ENCODE data around the gene XYLT1. TPM values are rescaled to one million over a fixed set of nuclear protein-coding genes. Genes with fewer than 3 reads are reported as not detected.
A peak's percentile ranks its signal among the peaks of the same experiment; 100 is the strongest.

The XYLT1 gene
- total and polyA plus RNA-seq, 10 of the 15 experiments (the other 5 are each of a cell fraction or from before 2014, with no cell fraction given), result 0.88 to 14.8 (median 5.8) TPM

DNA sequence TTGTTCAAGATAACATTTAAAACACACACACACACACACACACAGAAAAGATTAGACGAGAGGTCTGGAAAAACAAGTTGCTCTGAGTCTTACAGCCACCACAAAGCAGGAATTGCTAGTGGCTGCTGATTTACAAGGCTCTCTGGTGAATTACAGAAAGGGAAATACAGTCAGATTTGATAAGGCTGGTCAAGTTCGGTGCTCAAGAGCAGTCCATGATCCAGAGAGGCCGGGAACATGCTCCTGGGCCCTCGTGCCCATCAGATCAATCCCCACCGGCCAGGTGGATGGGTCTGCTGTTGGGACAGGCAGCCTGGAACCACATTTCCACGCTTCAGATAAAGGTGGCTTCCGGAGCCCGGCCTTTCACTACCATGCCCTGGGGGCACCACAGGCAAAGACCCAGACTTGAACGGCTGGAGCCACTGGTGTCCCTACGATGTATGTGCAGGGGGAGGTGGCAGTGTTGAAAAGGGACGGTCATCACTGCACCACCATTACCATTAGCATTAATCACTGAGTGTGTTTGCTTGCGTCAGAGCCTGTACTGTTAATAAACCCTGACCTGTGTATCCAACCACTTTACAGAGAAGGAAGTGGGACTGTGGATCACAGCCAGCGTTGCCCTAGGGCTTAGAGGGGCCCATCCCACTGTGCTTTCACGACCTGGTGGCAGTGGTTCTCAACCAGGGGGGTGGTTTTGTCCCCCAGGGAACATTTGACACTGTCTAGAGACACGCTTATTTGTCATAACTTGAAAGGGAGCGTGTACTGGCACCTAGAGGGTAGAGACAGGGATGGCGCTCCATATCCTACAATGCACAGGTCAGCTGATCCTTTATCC lies 95.1 kb downstream of the XYLT1 start:
- Histone ChIP-seq H3K9me3 (replicated peaks; ENCODE audit: control insufficient read depth, insufficient read depth, low read length) (no peaks in the 10 kb centered on the region), H3K4me3 (no peak overlapping the region), H2AFZ (ENCODE audit: control insufficient read depth, low read depth, low read length) (peak overlapping the region; percentile 51; the same call in 1 of the 2 replicates), H3K9ac (ENCODE audit: control insufficient read depth, insufficient read depth, low read length) (no peak overlapping the region), H3K4me1 (ENCODE audit: control insufficient read depth, insufficient read depth, low read length) (peaks cover 38% of the 10 kb centered on the region), H3K27ac (ENCODE audit: control insufficient read depth, insufficient read depth) (peak overlapping the region; percentile 28), H3K4me2 (ENCODE audit: control insufficient read depth, insufficient read depth) (no peak overlapping the region), H3K27me3 (replicated peaks in 1 of 2; ENCODE audit: control insufficient read depth in 2 of 2, insufficient read depth in 2 of 2, low read length in 1 of 2) (no peaks in the 10 kb centered on the region), H3K79me2 (ENCODE audit: control insufficient read depth, insufficient read depth, low read length) (no peaks in the 10 kb centered on the region), H3K36me3 (ENCODE audit: control insufficient read depth in 2 of 2, insufficient read depth in 2 of 2, low read length in 1 of 2) (no peaks in the 10 kb centered on the region; a peak in 1 of 4 replicates), H4K20me1 (ENCODE audit: control insufficient read depth, insufficient read depth) (no peaks in the 10 kb centered on the region)
- intact Hi-C loops (cut with micrococcal nuclease; ENCODE audit: unreplicated experiment), result loop anchor here (2.0 kb wide), 1 partner anchor 71 kb away; no protein-coding TSS in a partner anchor
- WGBS (ENCODE audit: insufficient coverage, insufficient replicate concordance, low lambda C conversion rate, missing lambda C conversion rate), result 45% methylated on average over 17 of the region's 17 CpGs
- no peak for DNase-seq (ENCODE audit: low read depth, low spot score)
- ChIA-PET CTCF (interaction anchor here (0.5 to 4.7 kb wide), 14 partner anchors 14 to 180 kb away, joined by 3 to 32 read pairs (median 6); no protein-coding TSS in a partner anchor), POLR2A (interaction anchor here (0.6 to 2.2 kb wide), 4 partner anchors 11 to 41 kb away, joined by 3 to 13 read pairs (median 4); no protein-coding TSS in a partner anchor), RAD21 (ENCODE audit: unreplicated experiment) (interaction anchor here (1.0 to 13.5 kb wide), 12 partner anchors 10 to 514 kb away, joined by 3 to 162 read pairs (median 10); no protein-coding TSS in a partner anchor), SMC1A (ENCODE audit: uncharacterized antibody, unreplicated experiment) (interaction anchor here (0.7 to 22.0 kb wide), 17 partner anchors 10 to 117 kb away, joined by 3 to 303 read pairs (median 7); no protein-coding TSS in a partner anchor)
- no TSS peak for BruUV-seq (replicated peaks)
- ATAC-seq, result peak; percentile 68
- FAIRE-seq, result peak; percentile 7
- in situ Hi-C loops (cut with MboI), result no loop called here
- TF ChIP-seq SPI1 (IDR thresholded peaks at IDR 0.05; ENCODE audit: borderline replicate concordance, insufficient read depth, low read depth, low read length) (peak; percentile 64; the same call in 1 of the 2 replicates), ZBTB4 (CRISPR knock-in tag; IDR thresholded peaks at IDR 0.05) (no peak), IKZF1 (conservative IDR thresholded peaks at IDR 0.05) (peak; percentile 85), MTA3 (IDR thresholded peaks at IDR 0.05; ENCODE audit: borderline replicate concordance, low read length) (no peak), NR2F1 (conservative IDR thresholded peaks at IDR 0.05) (peak; percentile 74), EP300 (IDR thresholded peaks at IDR 0.05; ENCODE audit: borderline replicate concordance in 1 of 2, control insufficient read depth in 1 of 2, low read depth in 2 of 2, low read length in 2 of 2) (peak in 1 of 2 experiments; percentile 10; a peak in 1 of 4 replicates), DPF2 (IDR thresholded peaks at IDR 0.05) (peak; percentile 70), GATAD2B (conservative IDR thresholded peaks at IDR 0.05; ENCODE audit: low read depth) (peak; percentile 78; the same call in 1 of the 2 replicates), NBN (IDR thresholded peaks at IDR 0.05) (no peak), TAF1 (IDR thresholded peaks at IDR 0.05; ENCODE audit: borderline replicate concordance, low read depth, low read length) (no peak)
- TF ChIP-seq, protein P1, sequence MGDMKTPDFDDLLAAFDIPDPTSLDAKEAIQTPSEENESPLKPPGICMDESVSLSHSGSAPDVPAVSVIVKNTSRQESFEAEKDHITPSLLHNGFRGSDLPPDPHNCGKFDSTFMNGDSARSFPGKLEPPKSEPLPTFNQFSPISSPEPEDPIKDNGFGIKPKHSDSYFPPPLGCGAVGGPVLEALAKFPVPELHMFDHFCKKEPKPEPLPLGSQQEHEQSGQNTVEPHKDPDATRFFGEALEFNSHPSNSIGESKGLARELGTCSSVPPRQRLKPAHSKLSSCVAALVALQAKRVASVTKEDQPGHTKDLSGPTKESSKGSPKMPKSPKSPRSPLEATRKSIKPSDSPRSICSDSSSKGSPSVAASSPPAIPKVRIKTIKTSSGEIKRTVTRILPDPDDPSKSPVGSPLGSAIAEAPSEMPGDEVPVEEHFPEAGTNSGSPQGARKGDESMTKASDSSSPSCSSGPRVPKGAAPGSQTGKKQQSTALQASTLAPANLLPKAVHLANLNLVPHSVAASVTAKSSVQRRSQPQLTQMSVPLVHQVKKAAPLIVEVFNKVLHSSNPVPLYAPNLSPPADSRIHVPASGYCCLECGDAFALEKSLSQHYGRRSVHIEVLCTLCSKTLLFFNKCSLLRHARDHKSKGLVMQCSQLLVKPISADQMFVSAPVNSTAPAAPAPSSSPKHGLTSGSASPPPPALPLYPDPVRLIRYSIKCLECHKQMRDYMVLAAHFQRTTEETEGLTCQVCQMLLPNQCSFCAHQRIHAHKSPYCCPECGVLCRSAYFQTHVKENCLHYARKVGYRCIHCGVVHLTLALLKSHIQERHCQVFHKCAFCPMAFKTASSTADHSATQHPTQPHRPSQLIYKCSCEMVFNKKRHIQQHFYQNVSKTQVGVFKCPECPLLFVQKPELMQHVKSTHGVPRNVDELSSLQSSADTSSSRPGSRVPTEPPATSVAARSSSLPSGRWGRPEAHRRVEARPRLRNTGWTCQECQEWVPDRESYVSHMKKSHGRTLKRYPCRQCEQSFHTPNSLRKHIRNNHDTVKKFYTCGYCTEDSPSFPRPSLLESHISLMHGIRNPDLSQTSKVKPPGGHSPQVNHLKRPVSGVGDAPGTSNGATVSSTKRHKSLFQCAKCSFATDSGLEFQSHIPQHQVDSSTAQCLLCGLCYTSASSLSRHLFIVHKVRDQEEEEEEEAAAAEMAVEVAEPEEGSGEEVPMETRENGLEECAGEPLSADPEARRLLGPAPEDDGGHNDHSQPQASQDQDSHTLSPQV (IDR thresholded peaks at IDR 0.05), result no peak
- TF ChIP-seq, protein P2, sequence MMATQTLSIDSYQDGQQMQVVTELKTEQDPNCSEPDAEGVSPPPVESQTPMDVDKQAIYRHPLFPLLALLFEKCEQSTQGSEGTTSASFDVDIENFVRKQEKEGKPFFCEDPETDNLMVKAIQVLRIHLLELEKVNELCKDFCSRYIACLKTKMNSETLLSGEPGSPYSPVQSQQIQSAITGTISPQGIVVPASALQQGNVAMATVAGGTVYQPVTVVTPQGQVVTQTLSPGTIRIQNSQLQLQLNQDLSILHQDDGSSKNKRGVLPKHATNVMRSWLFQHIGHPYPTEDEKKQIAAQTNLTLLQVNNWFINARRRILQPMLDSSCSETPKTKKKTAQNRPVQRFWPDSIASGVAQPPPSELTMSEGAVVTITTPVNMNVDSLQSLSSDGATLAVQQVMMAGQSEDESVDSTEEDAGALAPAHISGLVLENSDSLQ (IDR thresholded peaks at IDR 0.05), result no peak

Data from GM12878 (cell line).